CD4-positive, alpha-beta T cell (primary cell): Measurements from ENCODE around the gene FILIP1L. TPM values are rescaled to one million over a fixed set of nuclear protein-coding genes. Genes with fewer than 3 reads are reported as not detected.

ENCODE experiments used
- ATAC-seq: fragments of 200-7000 bp; cut with Tn5 transposase; one replicate; pipeline ENCODE4 v1.10.0; 2022; ENCODE audit warnings: mild to moderate bottlenecking; ENCODE audit not compliant: poor library complexity
- CTCF ChIA-PET: fragments of 350-600 bp; sonication (Branson Sonifier 250); formaldehyde crosslinking; loops from one replicate; lab custom pipeline; 2021; ENCODE audit warnings: antibody characterized with exemption, inconsistent platforms; lab: Charles Lee
- POLR2A ChIA-PET: fragments of 350-600 bp; sonication (Branson Sonifier 250); formaldehyde crosslinking; loops from one replicate; lab custom pipeline; 2021; ENCODE audit warnings: antibody characterized with exemption, inconsistent platforms; lab: Charles Lee
- DNase-seq, 14 experiments: peaks; one replicate each; pipeline ENCODE4 v3.0.0-alpha.2; 2013 to 2020; ENCODE audit warnings: mixed read lengths in 2 of 14
- H3K27ac ChIP-seq, 2 donors: one replicate each; pipeline versions ENCODE4 v1.5.1 to v1.7.0; 2013; ENCODE audit warnings: low read length in 2 of 2, low read depth in 1 of 2, mild to moderate bottlenecking in 1 of 2
- H3K27me3 ChIP-seq, 2 experiments: 1 replicate in 1 of 2; 2 replicates in 1 of 2; pipeline versions ENCODE4 v1.6.1 to v1.7.0; 2013; ENCODE audit warnings: low read length in 2 of 2, control low read depth in 1 of 2, mild to moderate bottlenecking in 1 of 2, moderate library complexity in 1 of 2; ENCODE audit not compliant: insufficient read depth in 2 of 2, control insufficient read depth in 1 of 2
- H3K36me3 ChIP-seq: one replicate; pipeline ENCODE4 v1.6.1; 2013; ENCODE audit warnings: low read length, control low read depth; ENCODE audit not compliant: insufficient read depth
- H3K4me1 ChIP-seq: one replicate; pipeline ENCODE4 v1.6.1; 2013; ENCODE audit warnings: low read length, control low read depth; ENCODE audit not compliant: insufficient read depth
- H3K4me3 ChIP-seq: one replicate; pipeline ENCODE4 v1.5.1; 2013; ENCODE audit warnings: mild to moderate bottlenecking, low read length, moderate library complexity
- H3K9me3 ChIP-seq, 2 experiments: 1 replicate in 1 of 2; 2 replicates in 1 of 2; pipeline versions ENCODE4 v1.6.1 to v1.7.0; 2013; ENCODE audit warnings: low read length in 2 of 2, mild to moderate bottlenecking in 2 of 2, control low read depth in 1 of 2, moderate library complexity in 1 of 2; ENCODE audit not compliant: control insufficient read depth in 1 of 2, insufficient read depth in 1 of 2
- H3K27ac Mint-ChIP-seq: one replicate; pipeline ENCODE4 v1.8.0; 2020; ENCODE audit warnings: mixed read lengths
- H3K27me3 Mint-ChIP-seq: one replicate; pipeline ENCODE4 v1.8.0; 2021; ENCODE audit warnings: mixed read lengths
- H3K36me3 Mint-ChIP-seq: one replicate; pipeline ENCODE4 v1.8.0; 2021; ENCODE audit warnings: low read depth, mixed read lengths
- H3K4me1 Mint-ChIP-seq: one replicate; pipeline ENCODE4 v1.8.0; 2021; ENCODE audit warnings: low read depth, mixed read lengths
- H3K4me3 Mint-ChIP-seq: one replicate; pipeline ENCODE4 v1.8.0; 2020; ENCODE audit warnings: mild to moderate bottlenecking, mixed read lengths
- H3K9me3 Mint-ChIP-seq: one replicate; pipeline ENCODE4 v1.8.0; 2020; ENCODE audit warnings: mixed read lengths
- intact Hi-C, 2 experiments: fragments of 100-400 bp; cut with DNase I in 1 of 2; cut with micrococcal nuclease in 1 of 2; formaldehyde crosslinking; loops; one replicate each; pipeline versions ENCODE4 v1.15.1 to v1.9.0; 2023 to 2025; cut with DNase I, micrococcal nuclease
- total RNA-seq, 174 experiments: library from RNA in 2 of 174; stranded (reverse) in 2 of 174; gene quantifications; one replicate each; pipeline ENCODE4 v1.2.3 and lab custom pipeline; 2021 to 2026
- TF ChIP-seq, protein P1 (sequence below): fragments of 200-600 bp; IDR thresholded peaks from one replicate; pipeline ENCODE4 v1.8.0; 2022; ENCODE audit warnings: antibody characterized with exemption, mild to moderate bottlenecking

FILIP1L gene
- total RNA-seq, 2 experiments from 2014 or later: 0.08 to 0.28 TPM

DNA sequence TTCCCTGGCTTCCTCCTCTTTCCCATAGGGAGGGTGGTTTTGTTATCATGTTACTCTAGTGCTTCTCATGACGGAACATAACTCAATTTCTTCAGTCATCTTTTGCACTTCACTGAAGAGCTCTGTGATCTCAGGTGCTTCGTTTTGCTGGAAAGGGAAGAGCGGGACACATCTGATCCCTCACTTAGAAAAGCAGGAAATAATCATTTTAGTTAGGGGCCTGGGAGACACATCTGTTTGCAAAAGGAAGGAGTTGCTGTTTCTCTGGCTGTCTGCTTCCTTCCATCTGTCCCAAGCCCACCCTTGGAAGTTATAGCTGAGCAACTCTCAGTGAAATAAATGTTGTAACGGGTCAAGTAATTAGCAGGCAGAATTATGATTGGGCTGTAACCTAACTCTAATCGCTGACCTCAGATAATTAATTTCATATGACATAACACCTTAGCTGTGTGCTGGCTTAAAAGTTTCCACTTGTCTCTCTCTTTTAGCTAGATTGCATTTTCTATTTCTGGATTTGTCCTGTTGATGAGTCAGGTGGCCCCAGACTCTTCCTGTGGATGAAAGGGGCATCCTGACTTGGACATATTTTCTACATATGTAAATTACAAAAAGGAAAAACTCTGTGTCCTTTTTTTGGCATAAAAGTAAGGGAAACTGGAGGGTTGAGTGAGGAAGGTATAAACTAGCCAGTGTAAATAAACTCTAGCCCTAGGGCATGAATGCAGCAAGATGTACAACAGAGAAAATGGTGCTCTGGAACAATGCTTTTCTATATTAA is 11.0 kb upstream of the FILIP1L start:
- no peak overlapping the region for H3K4me3 ChIP-seq
- intact Hi-C loops: no loop called here
- H3K4me1 ChIP-seq: no peaks in the 10 kb centered on the region
- peaks cover 0 to 4% of the 10 kb centered on the region in 2 experiments for H3K9me3 ChIP-seq
- ChIA-PET CTCF (interaction anchor here (1.2 kb wide), 1 partner anchor 24 kb away, joined by 3 read pairs; no protein-coding TSS in a partner anchor), POLR2A (no interaction called here)
- Mint-ChIP-seq H3K27ac (no peak overlapping the region), H3K36me3 (no peaks in the 10 kb centered on the region), H3K4me3 (no peak overlapping the region), H3K4me1 (no peaks in the 10 kb centered on the region), H3K27me3 (no peaks in the 10 kb centered on the region), H3K9me3 (no peaks in the 10 kb centered on the region)
- TF ChIP-seq, protein P1, sequence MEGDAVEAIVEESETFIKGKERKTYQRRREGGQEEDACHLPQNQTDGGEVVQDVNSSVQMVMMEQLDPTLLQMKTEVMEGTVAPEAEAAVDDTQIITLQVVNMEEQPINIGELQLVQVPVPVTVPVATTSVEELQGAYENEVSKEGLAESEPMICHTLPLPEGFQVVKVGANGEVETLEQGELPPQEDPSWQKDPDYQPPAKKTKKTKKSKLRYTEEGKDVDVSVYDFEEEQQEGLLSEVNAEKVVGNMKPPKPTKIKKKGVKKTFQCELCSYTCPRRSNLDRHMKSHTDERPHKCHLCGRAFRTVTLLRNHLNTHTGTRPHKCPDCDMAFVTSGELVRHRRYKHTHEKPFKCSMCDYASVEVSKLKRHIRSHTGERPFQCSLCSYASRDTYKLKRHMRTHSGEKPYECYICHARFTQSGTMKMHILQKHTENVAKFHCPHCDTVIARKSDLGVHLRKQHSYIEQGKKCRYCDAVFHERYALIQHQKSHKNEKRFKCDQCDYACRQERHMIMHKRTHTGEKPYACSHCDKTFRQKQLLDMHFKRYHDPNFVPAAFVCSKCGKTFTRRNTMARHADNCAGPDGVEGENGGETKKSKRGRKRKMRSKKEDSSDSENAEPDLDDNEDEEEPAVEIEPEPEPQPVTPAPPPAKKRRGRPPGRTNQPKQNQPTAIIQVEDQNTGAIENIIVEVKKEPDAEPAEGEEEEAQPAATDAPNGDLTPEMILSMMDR: no peak
- no peaks in the 10 kb centered on the region for H3K36me3 ChIP-seq
- no peak overlapping the region for H3K27ac ChIP-seq
- no peak for DNase-seq
- no peaks in the 10 kb centered on the region for H3K27me3 ChIP-seq
- no peak for ATAC-seq

DNA sequence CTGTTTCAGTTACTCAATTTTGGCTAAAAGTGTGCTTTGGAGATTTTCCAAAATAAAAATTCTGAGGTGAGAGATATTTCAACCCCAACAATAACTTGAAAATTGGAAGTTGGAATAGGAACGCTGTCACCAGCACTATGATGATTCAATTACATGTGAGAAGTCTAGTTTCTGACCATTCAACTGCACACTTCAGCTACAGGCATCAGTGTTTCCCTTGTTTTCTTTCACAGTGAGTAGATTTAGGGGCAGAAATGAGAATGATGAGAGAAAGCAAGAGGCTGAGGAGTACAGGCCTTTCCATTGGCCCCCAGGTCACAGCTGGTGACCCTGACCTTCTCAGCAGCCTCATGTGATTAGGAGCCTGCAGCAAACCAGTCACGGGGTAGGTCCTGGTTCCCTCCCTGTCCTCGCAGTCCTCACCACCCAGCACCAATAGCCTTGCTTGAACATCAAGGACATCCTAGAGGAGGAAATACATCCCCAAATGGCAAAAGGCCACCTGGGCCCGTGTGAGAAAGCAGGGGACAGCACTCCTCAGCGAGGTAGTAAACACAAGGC is 10.0 kb upstream of the FILIP1L start:
- Mint-ChIP-seq H3K27ac (no peak overlapping the region), H3K9me3 (no peaks in the 10 kb centered on the region), H3K36me3 (no peaks in the 10 kb centered on the region), H3K4me3 (no peak overlapping the region), H3K27me3 (no peaks in the 10 kb centered on the region), H3K4me1 (no peaks in the 10 kb centered on the region)
- H3K36me3 ChIP-seq: no peaks in the 10 kb centered on the region
- DNase-seq (no peak), ATAC-seq (no peak)
- intact Hi-C loops: no loop called here
- H3K9me3 ChIP-seq: peaks cover 0 to 4% of the 10 kb centered on the region in 2 experiments
- ChIA-PET CTCF (no interaction called here), POLR2A (no interaction called here)
- TF ChIP-seq, protein P1: no peak
- no peaks in the 10 kb centered on the region for H3K27me3 ChIP-seq
- H3K27ac ChIP-seq: no peak overlapping the region
- H3K4me3 ChIP-seq: no peak overlapping the region
- H3K4me1 ChIP-seq: no peaks in the 10 kb centered on the region

DNA sequence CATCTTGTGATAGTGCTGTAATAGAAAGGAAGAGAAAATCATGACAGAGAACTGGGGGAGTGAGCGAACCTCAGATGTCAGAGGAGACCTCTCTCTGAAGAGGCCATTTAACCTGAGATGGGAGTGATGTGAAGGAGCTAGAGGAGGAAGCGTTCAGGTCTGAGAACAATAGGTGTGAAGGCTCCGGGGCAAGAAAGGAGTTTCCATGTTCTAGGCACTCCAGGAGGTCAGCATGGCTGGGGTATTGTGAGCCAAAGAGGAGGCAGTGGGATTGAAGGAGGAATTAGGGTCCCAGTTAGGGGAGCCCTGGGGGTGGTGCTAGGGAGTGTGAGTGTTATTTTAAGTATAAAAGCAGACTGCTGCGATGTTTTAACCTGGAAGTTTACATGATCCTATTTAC is 8.8 kb upstream of the FILIP1L start:
- H3K4me1 ChIP-seq: no peaks in the 10 kb centered on the region
- TF ChIP-seq, protein P1: no peak
- Mint-ChIP-seq H3K27me3 (no peaks in the 10 kb centered on the region), H3K36me3 (no peaks in the 10 kb centered on the region), H3K4me1 (no peaks in the 10 kb centered on the region), H3K4me3 (no peak overlapping the region), H3K9me3 (no peaks in the 10 kb centered on the region), H3K27ac (no peak overlapping the region)
- H3K27me3 ChIP-seq: no peaks in the 10 kb centered on the region
- no peak for ATAC-seq
- intact Hi-C loops: no loop called here
- DNase-seq: no peak
- ChIA-PET CTCF (no interaction called here), POLR2A (no interaction called here)
- H3K27ac ChIP-seq: no peak overlapping the region
- H3K9me3 ChIP-seq: peaks cover 0 to 4% of the 10 kb centered on the region in 2 experiments
- no peaks in the 10 kb centered on the region for H3K36me3 ChIP-seq
- no peak overlapping the region for H3K4me3 ChIP-seq
